HepG2 (cell line): ENCODE measurements around the gene C14orf119. TPM values are rescaled to one million over a fixed set of nuclear protein-coding genes. Genes with fewer than 3 reads are reported as not detected.
A peak's percentile ranks its signal among the peaks of the same experiment; 100 is the strongest.

Source experiments
- ATM ChIP-seq: fragments of 450-650 bp; IDR thresholded peaks from 2 replicates; pipeline ENCODE4 v1.7.1; 2017; ENCODE audit warnings: mild to moderate bottlenecking, borderline replicate concordance
- BHLHE40 ChIP-seq: IDR thresholded peaks from 2 replicates; pipeline ENCODE4 v1.6.1; 2011; ENCODE audit warnings: low read length, improper control_type of control experiment
- CEBPB ChIP-seq: IDR thresholded peaks from 2 replicates; pipeline ENCODE4 v1.6.1; 2011; ENCODE audit warnings: low read depth, low read length, improper control_type of control experiment, borderline replicate concordance
- MAFK ChIP-seq, 2 experiments: IDR thresholded peaks in 1 of 2; conservative IDR thresholded peaks in 1 of 2; 2 replicates each; pipeline ENCODE4 v1.6.1; 2011; ENCODE audit warnings: improper control_type of control experiment in 2 of 2, low read length in 2 of 2
- POGZ ChIP-seq: sonication (generic); formaldehyde crosslinking; IDR thresholded peaks from 2 replicates; pipeline ENCODE4 v1.4.0; 2020; ENCODE audit warnings: mild to moderate bottlenecking, missing genetic modification reagents
- RXRA ChIP-seq: sonication (generic); formaldehyde crosslinking; IDR thresholded peaks from 2 replicates; pipeline ENCODE4 v1.5.1; 2020; ENCODE audit warnings: missing genetic modification reagents
- SAP130 ChIP-seq: IDR thresholded peaks from 2 replicates; pipeline ENCODE4 v1.6.1; 2016; ENCODE audit warnings: low read depth
- SP140L ChIP-seq: sonication (generic); formaldehyde crosslinking; IDR thresholded peaks from 2 replicates; pipeline ENCODE4 v1.4.0; 2020; ENCODE audit warnings: missing genetic modification reagents, borderline replicate concordance
- SP4 ChIP-seq: sonication (generic); formaldehyde crosslinking; IDR thresholded peaks from 2 replicates; pipeline ENCODE4 v1.8.1; 2023; ENCODE audit warnings: mild to moderate bottlenecking, missing genetic modification reagents
- XRCC5 ChIP-seq: fragments of 200-400 bp; formaldehyde crosslinking; optimal IDR thresholded peaks from 2 replicates; pipeline ENCODE3; 2017; ENCODE audit warnings: mild to moderate bottlenecking, low read length
- ZFYVE20 ChIP-seq: sonication (generic); formaldehyde crosslinking; IDR thresholded peaks from 2 replicates; pipeline ENCODE4 v1.8.0; 2023; ENCODE audit warnings: low read depth, mild to moderate bottlenecking, moderate library complexity, missing genetic modification reagents, borderline replicate concordance
- ZNF143 ChIP-seq: sonication (generic); formaldehyde crosslinking; IDR thresholded peaks from 2 replicates; pipeline ENCODE4 v1.4.0; 2020; ENCODE audit warnings: missing genetic modification reagents
- ZNF274 ChIP-seq: sonication (generic); formaldehyde crosslinking; IDR thresholded peaks from 2 replicates; pipeline ENCODE4 v1.5.1; 2020; ENCODE audit warnings: mild to moderate bottlenecking, missing genetic modification reagents
- ZNF577 ChIP-seq: sonication (generic); formaldehyde crosslinking; IDR thresholded peaks from 2 replicates; pipeline ENCODE4 v1.4.0; 2020; ENCODE audit warnings: mild to moderate bottlenecking, low read depth, missing genetic modification reagents, borderline replicate concordance
- ZNF75D ChIP-seq: sonication (generic); formaldehyde crosslinking; IDR thresholded peaks from 2 replicates; pipeline ENCODE4 v1.8.1; 2023; ENCODE audit warnings: missing genetic modification reagents, mild to moderate bottlenecking, borderline replicate concordance
- polyA plus RNA-seq, 8 experiments: library from polyadenylated mRNA; depleted of rRNA in 3 of 8; stranded (reverse) in 7 of 8; unstranded in 1 of 8; fragments of >200 nt; fragmentation: Illumina TruSeq in 4 of 8; extraction: Trizol in 4 of 8; gene quantifications; 2 replicates each; pipeline versions ENCODE4 v1.2.1 to v1.2.3, GENCODE V29; 2011 to 2016; ENCODE audit warnings: low read depth in 4 of 8, missing spikeins in 1 of 8, mixed read lengths in 1 of 8; ENCODE audit not compliant: insufficient read depth in 1 of 8
- total RNA-seq, 5 experiments: library from RNA; depleted of rRNA; stranded (reverse); fragments of >200 nt; fragmentation: Illumina TruSeq; extraction: Trizol; gene quantifications; 2 replicates each; pipeline ENCODE4 v1.2.3, GENCODE V29; 2016; ENCODE audit warnings: low read depth in 1 of 5
- TF ChIP-seq, protein P1 (sequence below): sonication (generic); formaldehyde crosslinking; IDR thresholded peaks from 2 replicates; pipeline ENCODE4 v1.5.1; 2020; ENCODE audit warnings: missing genetic modification reagents, mild to moderate bottlenecking, borderline replicate concordance
- TF ChIP-seq, protein P2 (sequence below): sonication (generic); IDR thresholded peaks from 2 replicates; pipeline ENCODE4 v1.6.1; 2016; ENCODE audit warnings: low read depth, borderline replicate concordance
- TF ChIP-seq, protein P3 (sequence below): sonication (generic); formaldehyde crosslinking; IDR thresholded peaks from 2 replicates; pipeline ENCODE4 v1.4.0; 2020; ENCODE audit warnings: missing genetic modification reagents
- TF ChIP-seq, protein P4 (sequence below), 2 experiments: sonication (generic) in 1 of 2; formaldehyde crosslinking in 1 of 2; IDR thresholded peaks; 2 replicates each; pipeline versions ENCODE4 v1.5.1 to v1.6.1; 2011 to 2020; ENCODE audit warnings: borderline replicate concordance in 1 of 2, low read depth in 1 of 2, low read length in 1 of 2, mild to moderate bottlenecking in 1 of 2, missing genetic modification reagents in 1 of 2, moderate library complexity in 1 of 2
- TF ChIP-seq, protein P5 (sequence below): sonication (generic); formaldehyde crosslinking; IDR thresholded peaks from 2 replicates; pipeline ENCODE4 v1.4.0; 2020; ENCODE audit warnings: missing genetic modification reagents

C14orf119 gene
- total and polyA plus RNA-seq, 2 of the 13 experiments (the other 11 are each of a cell fraction or from before 2014, with no cell fraction given): 117 to 206 TPM

DNA sequence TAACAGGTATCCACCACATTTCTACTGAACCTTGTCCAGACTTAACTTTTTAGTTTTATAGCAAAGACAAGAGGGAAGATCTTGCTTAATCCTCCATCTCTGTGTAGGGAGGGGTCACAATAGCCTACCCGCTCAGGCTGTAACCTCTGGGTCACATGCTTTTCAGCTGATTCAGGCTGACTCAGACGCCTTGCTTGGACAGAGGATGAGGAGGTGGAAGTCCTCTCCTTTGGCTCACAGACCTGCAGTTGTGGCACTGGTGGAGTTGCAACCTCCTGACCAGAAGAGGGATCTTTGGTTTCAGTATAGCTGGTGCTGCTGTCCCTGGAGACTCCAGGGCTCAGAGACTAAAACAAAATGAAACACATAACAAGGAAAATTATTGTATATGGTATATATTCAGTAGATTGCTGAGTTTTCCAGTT, 16.6 kb upstream of the C14orf119 start (continued):
- TF ChIP-seq, protein P1, sequence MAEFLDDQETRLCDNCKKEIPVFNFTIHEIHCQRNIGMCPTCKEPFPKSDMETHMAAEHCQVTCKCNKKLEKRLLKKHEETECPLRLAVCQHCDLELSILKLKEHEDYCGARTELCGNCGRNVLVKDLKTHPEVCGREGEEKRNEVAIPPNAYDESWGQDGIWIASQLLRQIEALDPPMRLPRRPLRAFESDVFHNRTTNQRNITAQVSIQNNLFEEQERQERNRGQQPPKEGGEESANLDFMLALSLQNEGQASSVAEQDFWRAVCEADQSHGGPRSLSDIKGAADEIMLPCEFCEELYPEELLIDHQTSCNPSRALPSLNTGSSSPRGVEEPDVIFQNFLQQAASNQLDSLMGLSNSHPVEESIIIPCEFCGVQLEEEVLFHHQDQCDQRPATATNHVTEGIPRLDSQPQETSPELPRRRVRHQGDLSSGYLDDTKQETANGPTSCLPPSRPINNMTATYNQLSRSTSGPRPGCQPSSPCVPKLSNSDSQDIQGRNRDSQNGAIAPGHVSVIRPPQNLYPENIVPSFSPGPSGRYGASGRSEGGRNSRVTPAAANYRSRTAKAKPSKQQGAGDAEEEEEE (CRISPR knock-in tag): no peak
- TF ChIP-seq SP4 (no peak), SP140L (CRISPR knock-in tag) (no peak), BHLHE40 (no peak), MAFK (conservative IDR thresholded peaks at IDR 0.05 in 1 of 2, IDR thresholded peaks at IDR 0.05 in 1 of 2; ENCODE audit: low read length in 2 of 2) (0 out of 4 replicates have a peak, but pooled peaks of 1 of the 2 experiments have one; percentile 31), SAP130 (CRISPR knock-in tag) (peak; percentile 40; the same call in 1 of the 2 replicates), ZNF143 (CRISPR knock-in tag) (no peak), POGZ (CRISPR knock-in tag) (0 out of 2 replicates have a peak, but pooled peaks have one; percentile 20), ZFYVE20 (CRISPR knock-in tag) (no peak), RXRA (peak; percentile 47; the same call in 1 of the 2 replicates), ZNF75D (peak; percentile 79; the same call in 1 of the 2 replicates), ZNF274 (CRISPR knock-in tag) (no peak), ZNF577 (CRISPR knock-in tag) (no peak), ATM (no peak), XRCC5 (peak; percentile 23), CEBPB (peak; percentile 29; the same call in 1 of the 2 replicates)
- TF ChIP-seq, protein P2, sequence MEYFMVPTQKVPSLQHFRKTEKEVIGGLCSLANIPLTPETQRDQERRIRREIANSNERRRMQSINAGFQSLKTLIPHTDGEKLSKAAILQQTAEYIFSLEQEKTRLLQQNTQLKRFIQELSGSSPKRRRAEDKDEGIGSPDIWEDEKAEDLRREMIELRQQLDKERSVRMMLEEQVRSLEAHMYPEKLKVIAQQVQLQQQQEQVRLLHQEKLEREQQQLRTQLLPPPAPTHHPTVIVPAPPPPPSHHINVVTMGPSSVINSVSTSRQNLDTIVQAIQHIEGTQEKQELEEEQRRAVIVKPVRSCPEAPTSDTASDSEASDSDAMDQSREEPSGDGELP: peak; percentile 66; the same call in 1 of the 2 replicates
- TF ChIP-seq, protein P3, sequence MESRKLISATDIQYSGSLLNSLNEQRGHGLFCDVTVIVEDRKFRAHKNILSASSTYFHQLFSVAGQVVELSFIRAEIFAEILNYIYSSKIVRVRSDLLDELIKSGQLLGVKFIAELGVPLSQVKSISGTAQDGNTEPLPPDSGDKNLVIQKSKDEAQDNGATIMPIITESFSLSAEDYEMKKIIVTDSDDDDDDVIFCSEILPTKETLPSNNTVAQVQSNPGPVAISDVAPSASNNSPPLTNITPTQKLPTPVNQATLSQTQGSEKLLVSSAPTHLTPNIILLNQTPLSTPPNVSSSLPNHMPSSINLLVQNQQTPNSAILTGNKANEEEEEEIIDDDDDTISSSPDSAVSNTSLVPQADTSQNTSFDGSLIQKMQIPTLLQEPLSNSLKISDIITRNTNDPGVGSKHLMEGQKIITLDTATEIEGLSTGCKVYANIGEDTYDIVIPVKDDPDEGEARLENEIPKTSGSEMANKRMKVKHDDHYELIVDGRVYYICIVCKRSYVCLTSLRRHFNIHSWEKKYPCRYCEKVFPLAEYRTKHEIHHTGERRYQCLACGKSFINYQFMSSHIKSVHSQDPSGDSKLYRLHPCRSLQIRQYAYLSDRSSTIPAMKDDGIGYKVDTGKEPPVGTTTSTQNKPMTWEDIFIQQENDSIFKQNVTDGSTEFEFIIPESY (CRISPR knock-in tag): peak; percentile 57; the same call in 1 of the 2 replicates
- TF ChIP-seq, protein P4, sequence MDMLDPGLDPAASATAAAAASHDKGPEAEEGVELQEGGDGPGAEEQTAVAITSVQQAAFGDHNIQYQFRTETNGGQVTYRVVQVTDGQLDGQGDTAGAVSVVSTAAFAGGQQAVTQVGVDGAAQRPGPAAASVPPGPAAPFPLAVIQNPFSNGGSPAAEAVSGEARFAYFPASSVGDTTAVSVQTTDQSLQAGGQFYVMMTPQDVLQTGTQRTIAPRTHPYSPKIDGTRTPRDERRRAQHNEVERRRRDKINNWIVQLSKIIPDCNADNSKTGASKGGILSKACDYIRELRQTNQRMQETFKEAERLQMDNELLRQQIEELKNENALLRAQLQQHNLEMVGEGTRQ (IDR thresholded peaks at IDR 0.05; ENCODE audit: low read depth, low read length): peak; percentile 34; the same call in 1 of the 2 replicates
- TF ChIP-seq, protein P4 (CRISPR knock-in tag; IDR thresholded peaks at IDR 0.05; ENCODE audit: borderline replicate concordance): no peak
- TF ChIP-seq, protein P5, sequence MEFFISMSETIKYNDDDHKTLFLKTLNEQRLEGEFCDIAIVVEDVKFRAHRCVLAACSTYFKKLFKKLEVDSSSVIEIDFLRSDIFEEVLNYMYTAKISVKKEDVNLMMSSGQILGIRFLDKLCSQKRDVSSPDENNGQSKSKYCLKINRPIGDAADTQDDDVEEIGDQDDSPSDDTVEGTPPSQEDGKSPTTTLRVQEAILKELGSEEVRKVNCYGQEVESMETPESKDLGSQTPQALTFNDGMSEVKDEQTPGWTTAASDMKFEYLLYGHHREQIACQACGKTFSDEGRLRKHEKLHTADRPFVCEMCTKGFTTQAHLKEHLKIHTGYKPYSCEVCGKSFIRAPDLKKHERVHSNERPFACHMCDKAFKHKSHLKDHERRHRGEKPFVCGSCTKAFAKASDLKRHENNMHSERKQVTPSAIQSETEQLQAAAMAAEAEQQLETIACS: no peak
